Glomerular visceral epithelial cell (primary cell): ENCODE data around the gene ZNHIT3.

Source experiments
- DNase-seq: peaks from one replicate; pipeline ENCODE4 v3.0.0-alpha.2; 2016; ENCODE audit errors: extremely low spot score

Gene ZNHIT3

DNA sequence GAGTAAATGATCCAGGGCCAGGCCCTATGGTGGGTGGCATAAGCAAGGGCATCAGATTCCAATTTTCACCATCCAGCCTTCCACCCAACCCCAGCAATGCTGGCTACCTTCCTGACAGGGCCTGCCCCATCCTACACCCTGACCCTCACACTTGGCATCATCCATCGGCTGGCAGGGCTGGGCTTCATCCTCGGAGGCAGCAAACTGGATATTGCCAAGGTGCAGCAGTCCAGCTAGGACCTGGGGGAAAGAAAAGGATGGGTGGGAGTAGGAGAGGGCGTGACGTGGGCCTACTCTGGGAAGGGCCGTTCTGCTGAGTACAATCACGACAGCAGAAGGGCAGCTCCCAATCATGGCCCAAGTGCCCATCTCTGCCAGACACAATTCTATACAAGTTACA, 24.7 kb downstream of the ZNHIT3 start:
- no peak for DNase-seq

GRCh38 chr17:36512641-36513040, 26.2 kb downstream of the ZNHIT3 start:
- no peak for DNase-seq

DNA sequence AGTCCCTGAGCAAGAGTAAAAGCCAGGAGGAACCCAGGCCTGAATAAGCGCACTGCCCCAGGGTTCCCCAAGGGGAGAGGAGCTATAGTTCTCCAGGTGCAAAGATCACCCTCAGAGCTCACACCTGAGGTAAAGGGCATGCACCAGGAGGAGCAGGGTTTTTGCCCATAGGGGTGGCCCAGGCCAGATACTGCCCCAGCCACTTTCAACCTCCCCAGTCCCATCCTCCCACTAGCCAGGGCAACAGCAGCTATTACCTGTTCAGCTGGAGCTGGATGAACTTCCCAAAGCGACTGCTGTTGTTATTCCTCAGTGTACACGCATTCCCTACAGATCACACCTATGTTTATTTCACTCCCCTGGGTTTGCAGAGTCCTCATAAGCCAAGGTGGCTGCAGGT, 28.4 kb downstream of the ZNHIT3 start:
- DNase-seq = no peak

GRCh38 chr17:36515837-36516236, 29.4 kb downstream of the ZNHIT3 start:
- DNase-seq = no peak

DNA sequence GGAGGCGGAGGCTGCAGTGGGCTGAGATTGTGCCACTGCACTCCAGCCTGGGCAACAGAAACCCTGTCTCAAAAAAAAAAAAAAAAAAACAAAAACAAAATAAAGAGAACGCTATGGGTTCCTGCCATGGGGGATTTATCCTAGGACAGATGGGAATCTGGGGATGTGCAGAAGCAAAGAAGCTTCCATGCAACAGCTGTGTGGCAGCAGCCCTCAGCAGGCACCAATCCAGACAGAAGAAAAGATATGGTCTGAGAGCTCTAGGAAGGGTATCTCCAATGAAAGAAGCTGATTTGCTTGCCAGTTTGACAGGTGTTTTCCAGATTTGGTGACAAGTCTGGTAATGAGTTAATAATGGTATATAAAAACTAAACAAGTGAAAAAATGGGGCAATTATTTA, 36.6 kb downstream of the ZNHIT3 start:
- DNase-seq = no peak

GRCh38 chr17:36524428-36524876, 38.0 kb downstream of the ZNHIT3 start:
- DNase-seq = no peak

DNA sequence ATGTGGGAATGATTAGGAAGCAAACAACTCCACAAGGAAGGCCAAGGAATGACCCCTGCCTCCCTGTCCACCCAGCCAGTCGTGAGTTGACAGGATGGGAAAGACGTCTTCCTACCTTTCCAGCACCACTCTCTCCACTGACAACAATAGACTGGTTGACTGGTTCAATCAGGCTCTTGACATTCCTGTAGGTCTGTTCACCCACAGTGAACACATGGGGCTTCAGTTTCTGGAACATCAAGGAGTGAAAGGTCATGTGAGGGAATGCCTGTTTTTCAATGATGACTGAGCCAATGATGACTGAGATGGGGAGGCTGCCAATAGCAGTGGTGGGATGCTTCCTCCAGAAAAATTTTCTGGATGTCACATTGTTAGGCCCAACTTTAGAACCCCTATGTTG, 38.6 kb downstream of the ZNHIT3 start:
- DNase-seq = no peak

DNA sequence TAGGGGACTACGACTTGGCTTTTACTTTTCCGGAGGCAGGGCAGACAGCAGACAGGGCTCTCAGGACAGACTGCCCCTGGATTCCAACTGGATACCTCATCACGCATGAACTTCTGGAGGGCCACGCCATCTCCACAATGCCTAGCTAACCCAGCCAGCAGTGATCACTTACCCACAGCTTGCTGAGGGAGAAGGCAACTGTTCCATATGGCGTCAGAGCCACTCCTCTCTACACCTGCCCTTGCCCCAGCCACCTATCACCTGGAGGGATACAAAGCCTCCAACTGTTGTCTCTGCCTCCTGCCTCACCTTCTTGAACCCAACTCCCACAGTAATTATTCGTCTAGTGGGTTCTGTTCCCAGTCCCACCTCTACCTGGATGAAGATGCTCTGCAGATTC, 39.4 kb downstream of the ZNHIT3 start:
- DNase-seq = no peak

DNA sequence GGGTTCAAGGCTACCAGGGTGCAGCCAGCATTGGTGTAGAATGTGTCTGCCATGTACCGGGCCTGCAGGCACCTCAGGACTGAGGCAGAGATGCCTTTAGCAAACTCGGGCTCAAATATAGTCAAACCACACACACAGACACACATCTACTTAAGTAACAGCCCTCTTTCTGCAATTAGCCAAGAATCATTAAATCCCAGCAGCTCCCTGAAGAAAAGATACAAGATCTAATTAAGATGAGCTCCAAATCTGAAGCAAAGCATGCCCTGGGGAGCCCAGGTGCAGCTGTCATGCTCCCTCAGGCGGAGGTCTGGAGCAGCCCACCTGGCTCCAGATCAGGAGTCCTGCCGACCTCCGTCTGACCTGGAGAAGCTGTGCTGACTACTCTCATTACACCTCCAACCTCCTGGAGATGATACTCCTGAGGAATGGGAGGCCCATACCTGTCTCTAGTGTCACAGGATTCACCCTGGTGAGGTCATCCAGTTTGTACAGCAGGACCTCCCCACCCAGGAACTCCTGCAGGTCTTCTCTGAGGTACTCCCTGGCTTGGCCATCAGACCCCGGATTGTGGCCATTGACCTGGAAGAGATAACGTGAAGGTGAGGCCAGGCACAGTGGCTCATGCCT, 41.3 kb downstream of the ZNHIT3 start:
- DNase-seq = no peak

DNA sequence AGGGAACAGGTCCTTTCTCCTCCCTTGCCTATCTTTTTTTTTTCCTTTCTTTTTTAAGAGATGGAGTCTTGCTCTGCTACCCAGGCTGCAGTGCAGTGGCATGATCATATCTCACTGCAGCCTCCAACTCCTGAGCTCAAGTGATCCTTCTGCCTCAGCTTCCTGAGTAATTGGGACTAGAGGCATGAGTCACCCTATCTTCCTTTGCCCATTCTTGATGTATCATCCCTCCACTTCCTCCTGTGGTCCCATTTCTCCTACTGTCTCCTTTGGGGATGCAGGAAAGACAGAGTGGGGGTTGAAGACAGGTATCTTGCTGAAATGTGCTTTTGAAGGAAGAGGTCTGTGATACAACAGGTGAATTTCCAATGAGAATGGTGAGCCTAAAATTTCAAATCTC, 42.6 kb downstream of the ZNHIT3 start:
- DNase-seq = peak; percentile 44

DNA sequence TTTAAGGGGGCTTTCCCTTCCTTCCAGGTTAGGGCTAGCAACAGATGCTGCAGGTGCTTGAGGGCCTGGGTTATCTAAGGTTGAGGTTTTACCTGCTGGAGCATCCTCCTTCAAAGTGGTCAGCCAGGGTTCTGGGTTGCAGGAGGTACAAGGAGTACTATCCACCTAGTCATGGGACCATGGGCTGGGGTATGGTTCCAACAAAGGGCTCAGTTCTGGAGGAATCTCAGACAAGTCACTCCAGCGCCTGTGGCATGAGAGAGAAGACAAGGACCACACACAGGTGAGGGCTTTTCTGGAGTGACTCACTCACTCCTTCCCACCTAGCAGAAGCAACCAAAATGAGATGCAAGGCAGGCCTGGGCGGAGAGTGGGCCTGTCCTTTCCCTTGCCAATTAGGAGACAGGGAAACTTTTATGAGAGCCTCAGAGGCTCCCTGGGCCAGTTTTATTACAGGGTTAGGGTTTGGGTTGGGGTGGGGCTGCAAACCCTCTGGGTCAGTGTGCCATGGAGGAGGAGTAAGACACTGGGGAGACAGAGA, 46.0 kb downstream of the ZNHIT3 start:
- no peak for DNase-seq

- peak; percentile 78 for DNase-seq
These were observed 47.7 kb downstream of the ZNHIT3 start for GRCh38 chr17:36533935-36534839.

DNA sequence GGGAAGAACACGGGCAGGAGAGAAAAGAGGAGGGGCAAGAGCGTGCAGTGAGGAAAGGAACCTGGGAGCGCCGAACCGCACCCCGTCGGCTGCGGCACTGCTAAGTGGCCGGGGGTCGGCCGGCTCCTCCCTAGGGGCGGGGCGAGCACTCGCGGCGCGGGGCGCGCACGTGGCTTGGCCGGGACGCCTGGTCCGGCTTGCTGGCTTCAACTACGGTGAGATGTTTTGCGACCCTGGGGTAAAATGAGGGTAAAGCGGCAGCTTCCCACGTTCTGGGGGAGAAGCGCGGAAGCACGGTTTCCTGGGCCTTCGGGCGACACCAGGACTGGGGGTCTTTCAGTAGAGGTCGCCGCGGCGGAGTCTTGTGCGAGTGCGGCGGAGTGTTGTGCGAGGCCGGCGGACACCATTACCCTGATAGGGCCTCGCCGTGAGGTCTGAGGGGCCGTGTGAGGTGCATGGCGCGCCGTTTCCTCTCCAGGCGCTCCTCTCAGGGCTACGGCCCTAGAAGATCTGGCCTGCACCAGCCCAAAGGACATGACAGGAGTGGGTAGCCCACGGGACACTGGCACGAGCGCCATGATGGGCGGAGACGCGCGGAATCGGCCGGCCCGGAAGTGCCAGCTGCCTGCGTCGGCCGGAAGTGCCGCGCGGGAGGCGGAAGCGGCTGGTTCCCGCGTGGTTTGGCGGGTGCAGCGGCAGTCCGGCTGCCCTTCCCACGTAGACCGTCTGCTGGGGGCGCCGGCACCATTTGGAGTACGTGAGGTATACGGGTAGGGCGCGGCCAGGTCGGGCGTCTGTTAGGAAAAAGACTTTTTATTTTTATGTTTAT, 48.6 kb downstream of the ZNHIT3 start, which contains the start of the genes MYO19 and PIGW:
Gene MYO19, minus strand, starts transcription at position 29 of the 829 bp plus-strand sequence. CDS start 2,330 bp downstream, outside the sequence.
Gene PIGW, plus strand, starts transcription at position 148 of the 829 bp plus-strand sequence. CDS start 2,115 bp downstream, outside the sequence.
- DNase-seq = peak; percentile 92

GRCh38 chr17:36535669-36536081, 49.2 kb downstream of the ZNHIT3 start:
- no peak for DNase-seq

DNA sequence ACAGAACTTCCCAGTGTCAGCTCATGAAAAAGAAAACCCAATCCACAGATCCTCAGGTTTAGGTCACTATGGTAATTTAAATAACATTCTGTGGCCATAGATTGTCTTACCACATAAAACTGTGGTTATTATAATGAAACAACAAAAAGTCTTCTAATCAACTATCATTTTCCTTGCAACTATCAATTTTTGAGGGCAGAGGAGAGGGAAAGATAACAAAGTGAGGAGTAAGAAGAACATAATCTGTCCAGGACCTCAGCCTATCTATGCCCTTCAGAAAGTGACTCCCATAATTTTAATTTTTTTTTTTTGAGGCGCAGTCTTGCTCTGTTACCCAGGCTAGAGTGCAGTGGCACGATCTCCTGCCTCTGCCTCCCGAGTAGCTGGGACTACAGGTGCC, 54.2 kb downstream of the ZNHIT3 start:
- DNase-seq = no peak

GRCh38 chr17:36542755-36543154, 56.3 kb downstream of the ZNHIT3 start:
- no peak for DNase-seq

- peak; percentile 61 for DNase-seq
These were observed 57.5 kb downstream of the ZNHIT3 start for GRCh38 chr17:36544044-36544306.

DNA sequence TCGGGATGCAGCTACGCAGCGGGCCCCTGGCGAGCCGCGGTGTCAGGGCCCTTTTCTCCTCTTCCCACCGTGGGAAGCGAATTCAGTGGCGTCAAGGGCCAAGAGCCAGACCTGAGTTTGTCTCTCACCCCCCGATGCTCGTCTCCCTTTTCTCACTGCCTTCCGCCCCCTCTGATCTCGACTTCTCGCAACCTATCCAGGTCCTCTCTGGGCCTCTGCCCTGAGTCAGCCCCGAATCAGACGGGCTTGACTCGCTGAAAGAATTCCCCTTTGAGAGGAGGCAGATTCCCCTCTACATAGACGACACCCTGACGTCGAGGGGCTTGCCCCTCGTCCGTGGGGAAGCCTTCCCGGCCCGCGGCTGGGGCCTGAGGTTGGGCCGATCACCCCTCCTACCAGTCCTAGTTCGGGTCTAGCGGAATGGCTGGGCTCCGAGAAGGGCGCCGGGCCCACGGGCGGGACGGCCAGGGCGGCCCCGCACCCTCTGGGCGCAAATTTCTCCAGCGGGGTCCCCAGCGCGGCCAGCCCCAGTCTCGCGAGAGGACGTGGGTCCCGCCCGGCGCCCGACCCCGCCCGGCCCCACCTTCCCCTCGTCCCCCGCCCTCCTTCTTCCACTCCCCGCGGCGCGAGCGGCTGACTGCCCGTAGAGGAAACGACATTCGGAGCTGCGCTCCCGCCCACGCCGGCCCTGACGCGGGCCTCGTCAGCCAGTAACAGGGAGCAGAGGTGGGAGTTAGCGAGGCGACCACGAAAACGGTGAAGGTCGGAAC, 58.0 kb downstream of the ZNHIT3 start, which contains the start of gene GGNBP2:
Gene GGNBP2, plus strand, starts transcription at position 613 of the 770 bp plus-strand sequence. CDS start 806 bp downstream, outside the sequence.
- DNase-seq = peak; percentile 94

DNA sequence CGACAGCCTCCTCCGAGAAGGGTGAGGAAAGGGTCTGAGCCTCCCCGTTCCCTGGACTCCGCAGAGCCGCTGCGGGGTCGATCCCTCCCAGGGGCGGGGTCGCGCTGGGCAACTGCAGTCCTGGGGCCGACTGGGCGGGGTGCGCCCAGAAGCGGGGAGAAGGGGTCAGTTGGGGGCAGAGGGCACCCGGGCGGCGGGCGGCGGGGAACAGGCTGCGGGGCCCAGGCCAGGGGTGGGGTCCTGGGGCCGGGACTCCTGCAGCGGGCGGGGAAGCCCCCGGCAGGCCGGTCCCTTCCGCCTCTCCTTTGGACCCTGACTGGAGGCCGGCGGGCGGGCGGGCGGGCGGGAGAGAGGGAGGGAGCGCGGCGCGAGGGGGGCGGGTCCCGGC, 58.6 kb downstream of the ZNHIT3 start:
- DNase-seq = no peak
